ENCODE results near the gene NDUFAF7. TPM values are rescaled to one million over a fixed set of nuclear protein-coding genes. Genes with fewer than 3 reads are reported as not detected.

Gene NDUFAF7
- total and polyA plus RNA-seq, 10 of the 15 experiments (the other 5 are each of a cell fraction or from before 2014, with no cell fraction given), result 16.6 to 39.5 (median 24.3) TPM

GRCh38 chr2:37231241-37232130 is at the start of gene NDUFAF7, which contains the start of gene CEBPZ (continued):
- TF ChIP-seq SMAD5 (IDR thresholded peaks at IDR 0.05; ENCODE audit: low read depth), result peak; percentile 96
- TF ChIP-seq HDGF (IDR thresholded peaks at IDR 0.05), result no peak
- 0 out of 2 replicates have a peak, but pooled peaks have one; percentile 30 for TF ChIP-seq REST (IDR thresholded peaks at IDR 0.05; ENCODE audit: low read depth, low read length)
- peak; percentile 65; the same call in 1 of the 2 replicates for TF ChIP-seq ATF7 (IDR thresholded peaks at IDR 0.05; ENCODE audit: low read depth)
- TF ChIP-seq TBL1XR1 (IDR thresholded peaks at IDR 0.05; ENCODE audit: low read depth, low read length), result peak; percentile 69; the same call in 1 of the 2 replicates
- peak; percentile 63; the same call in 1 of the 2 replicates for TF ChIP-seq BACH1 (IDR thresholded peaks at IDR 0.05; ENCODE audit: borderline replicate concordance)
- no peak for TF ChIP-seq MEF2A (IDR thresholded peaks at IDR 0.05; ENCODE audit: insufficient read depth, low read depth, low read length)
- peak; percentile 81; the same call in 1 of the 2 replicates for TF ChIP-seq RCOR1 (conservative IDR thresholded peaks at IDR 0.05; ENCODE audit: low read depth, low read length)
- TF ChIP-seq TCF3 (IDR thresholded peaks at IDR 0.05; ENCODE audit: borderline replicate concordance, insufficient read depth, low read depth, low read length), result no peak
- TF ChIP-seq PBX3 (IDR thresholded peaks at IDR 0.05; ENCODE audit: insufficient replicate concordance, low read depth, low read length), result peak; percentile 7
- peak; percentile 92 for TF ChIP-seq ZBTB40 (IDR thresholded peaks at IDR 0.05; ENCODE audit: borderline replicate concordance)
- TF ChIP-seq EP300 (IDR thresholded peaks at IDR 0.05; ENCODE audit: borderline replicate concordance in 1 of 2, control insufficient read depth in 1 of 2, low read depth in 2 of 2, low read length in 2 of 2), result no peak
- no peak for TF ChIP-seq CHD1 (IDR thresholded peaks at IDR 0.05; ENCODE audit: low read depth, low read length)
- peak; percentile 88 for TF ChIP-seq RUNX3 (IDR thresholded peaks at IDR 0.05; ENCODE audit: low read length)
- TF ChIP-seq RFX5 (IDR thresholded peaks at IDR 0.05; ENCODE audit: low read depth, low read length), result no peak
- TF ChIP-seq DPF2 (IDR thresholded peaks at IDR 0.05), result peak; percentile 55; the same call in 1 of the 2 replicates
- TF ChIP-seq EGR1 (IDR thresholded peaks at IDR 0.05; ENCODE audit: borderline replicate concordance in 1 of 2, low read depth in 2 of 2, low read length in 2 of 2), result peak in 1 of 2 experiments; percentile 77; a peak in 2 of 3 replicates
- TF ChIP-seq SUPT20H (IDR thresholded peaks at IDR 0.05; ENCODE audit: borderline replicate concordance, control insufficient read depth, low read depth, low read length), result no peak
